COLO829 (cell line): ENCODE results near the gene GNB1.
"Not testable (repeated sequence)": the region's sequence is repeated elsewhere in the genome, so short reads cannot be mapped to it uniquely, and the experiment has no call there.

Experiments
- DNase-seq: peaks from one replicate; pipeline ENCODE4 v3.0.0; 2012; ENCODE audit warnings: low spot score

The GNB1 gene

GRCh38 chr1:1889847-1890505, 911 bp downstream of the GNB1 start:
- no peak for DNase-seq

- no peak for DNase-seq
Measured at GRCh38 chr1:1889090-1889750, 1.7 kb downstream of the GNB1 start.

- not testable (repeated sequence) for DNase-seq
Measured at GRCh38 chr1:1883890-1884289, 7.0 kb downstream of the GNB1 start.

GRCh38 chr1:1883092-1883873, 7.6 kb downstream of the GNB1 start:
- DNase-seq: no peak

GRCh38 chr1:1881727-1882126, 9.2 kb downstream of the GNB1 start:
- DNase-seq: no peak

DNA sequence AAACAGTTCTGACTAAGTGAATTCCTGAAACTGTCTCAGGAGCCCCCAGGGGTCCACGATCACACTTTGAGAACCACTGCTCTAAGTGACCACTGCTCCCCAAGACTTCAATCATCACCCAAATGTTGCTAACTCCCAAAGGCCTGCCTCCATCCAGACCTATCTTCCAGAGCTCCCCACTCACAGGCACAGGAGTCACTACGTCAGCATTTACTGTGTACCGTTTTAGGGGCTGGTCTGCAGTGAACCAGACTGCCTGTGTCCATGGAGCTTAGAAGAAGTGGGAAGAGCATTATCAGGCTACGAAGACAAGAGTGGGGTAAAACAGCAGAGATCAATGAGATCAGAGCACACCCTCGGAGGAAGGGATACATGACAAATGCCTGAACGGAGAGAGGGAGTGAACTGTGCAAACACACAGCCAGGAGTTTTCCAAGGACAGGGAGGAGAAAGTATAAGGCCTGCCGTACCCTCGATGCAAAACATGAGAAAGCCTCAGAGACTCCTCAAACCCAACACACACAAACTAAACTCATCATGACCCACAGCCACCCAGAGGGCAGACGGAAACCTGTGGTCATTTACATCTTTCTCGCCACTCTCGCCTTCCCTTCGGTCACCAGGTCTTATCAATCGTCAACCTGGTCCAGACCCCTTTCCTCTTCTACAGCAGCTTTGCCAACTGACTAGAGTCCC, 10.1 kb downstream of the GNB1 start:
- DNase-seq: no peak

GRCh38 chr1:1879942-1880341, 10.9 kb downstream of the GNB1 start:
- DNase-seq: no peak

GRCh38 chr1:1877865-1878436, 12.9 kb downstream of the GNB1 start:
- DNase-seq: no peak

DNA sequence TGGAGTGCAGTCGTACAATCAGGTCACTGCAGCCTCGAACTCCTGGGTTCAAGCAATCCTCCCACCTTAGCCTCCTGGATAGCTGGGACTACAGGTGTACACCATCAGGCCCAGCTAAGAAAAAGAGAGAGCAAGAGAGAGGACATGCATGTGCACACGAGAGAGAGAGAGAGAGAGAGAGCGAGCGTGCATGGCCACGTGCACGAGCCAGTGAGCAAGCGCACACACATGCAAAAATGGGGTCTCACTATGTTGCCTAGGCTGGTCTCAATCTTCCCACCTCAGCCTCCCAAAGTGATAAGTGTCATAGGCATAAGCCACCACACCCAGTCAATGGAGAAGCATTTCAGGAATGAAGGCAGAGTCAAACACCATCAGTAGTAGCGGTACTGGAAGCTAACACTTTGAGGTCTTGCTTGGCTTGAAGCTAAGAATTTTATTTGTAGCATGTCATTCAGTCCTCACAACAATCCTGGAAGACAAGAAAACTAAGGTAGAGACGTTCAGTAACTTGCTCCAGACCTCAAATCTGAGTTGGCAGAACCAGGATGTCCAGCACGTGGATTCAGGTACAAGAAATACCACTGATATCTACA, 14.5 kb downstream of the GNB1 start:
- DNase-seq: no peak

- no peak for DNase-seq
Measured at GRCh38 chr1:1875932-1876331, 15.0 kb downstream of the GNB1 start.

DNA sequence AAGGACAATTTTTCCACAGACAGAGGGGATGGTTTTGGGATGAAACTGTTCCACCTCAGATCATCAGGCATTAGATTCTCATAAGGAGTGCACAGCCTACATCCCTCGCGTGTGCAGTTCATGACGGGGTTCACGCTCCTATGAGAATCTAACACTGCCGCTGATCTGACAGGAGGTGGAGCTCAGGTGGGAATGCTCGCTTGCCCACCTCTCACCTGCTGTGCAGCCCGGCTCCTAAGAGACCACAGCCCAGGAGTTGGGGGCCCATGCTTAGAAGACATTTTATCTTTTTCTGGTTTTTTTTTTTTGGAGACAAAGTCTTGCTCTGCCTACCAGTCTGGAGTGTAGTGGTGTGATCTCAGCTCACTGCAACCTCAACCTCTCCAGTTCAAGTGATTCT, 16.0 kb downstream of the GNB1 start:
- no peak for DNase-seq

DNA sequence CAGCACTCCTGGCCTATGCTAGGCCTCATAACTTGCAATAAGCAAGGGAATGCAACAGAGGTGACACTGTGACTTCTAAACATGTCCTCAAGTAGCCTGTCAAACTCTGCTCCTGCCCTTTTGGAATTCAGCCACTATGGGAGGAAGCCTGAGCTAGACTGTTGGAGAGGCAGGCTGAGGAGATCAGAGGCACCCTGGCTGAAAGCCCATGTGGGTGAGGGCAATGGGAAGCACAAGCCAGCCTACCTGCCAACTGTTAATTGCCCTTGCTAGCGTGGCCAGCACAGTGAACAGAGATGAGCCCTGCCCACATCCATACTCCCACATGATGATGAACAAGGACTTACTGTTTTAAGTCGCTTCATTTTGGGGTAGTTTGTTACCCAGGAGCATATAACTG, 17.7 kb downstream of the GNB1 start:
- DNase-seq: peak; percentile 34

DNA sequence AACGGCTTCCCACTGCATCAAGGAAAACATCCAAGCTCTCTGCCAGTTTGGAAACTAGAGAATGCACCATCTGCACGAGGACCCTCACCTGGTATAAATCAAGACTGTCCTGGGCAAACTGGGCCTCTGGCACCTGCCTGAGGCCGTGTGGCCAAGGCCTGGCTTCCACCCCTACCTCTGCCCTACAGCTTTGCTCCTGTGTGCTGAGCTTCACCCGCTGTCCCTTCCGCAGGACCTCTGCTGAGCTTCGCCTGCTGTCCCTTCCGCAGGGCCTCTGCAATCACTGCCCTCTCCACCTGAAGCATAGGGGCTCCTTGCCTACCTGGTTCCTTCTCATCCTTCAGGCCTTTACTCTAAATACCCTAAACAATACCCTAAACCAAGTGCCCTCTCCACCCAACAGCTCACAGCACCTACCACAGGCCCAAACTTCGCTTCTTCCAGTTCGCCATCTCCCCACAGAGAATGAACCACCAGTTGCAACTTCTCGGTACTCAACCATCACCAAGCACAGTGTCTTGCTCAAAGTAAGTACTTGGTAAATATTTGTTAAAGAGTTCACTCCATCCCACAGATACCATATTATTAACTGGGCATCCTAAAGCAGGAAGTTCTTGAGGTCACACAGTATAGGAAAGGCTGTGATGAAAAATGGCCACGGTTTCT, 18.4 kb downstream of the GNB1 start:
- DNase-seq: no peak

- no peak for DNase-seq
Measured at GRCh38 chr1:1869469-1869868, 21.4 kb downstream of the GNB1 start.

DNA sequence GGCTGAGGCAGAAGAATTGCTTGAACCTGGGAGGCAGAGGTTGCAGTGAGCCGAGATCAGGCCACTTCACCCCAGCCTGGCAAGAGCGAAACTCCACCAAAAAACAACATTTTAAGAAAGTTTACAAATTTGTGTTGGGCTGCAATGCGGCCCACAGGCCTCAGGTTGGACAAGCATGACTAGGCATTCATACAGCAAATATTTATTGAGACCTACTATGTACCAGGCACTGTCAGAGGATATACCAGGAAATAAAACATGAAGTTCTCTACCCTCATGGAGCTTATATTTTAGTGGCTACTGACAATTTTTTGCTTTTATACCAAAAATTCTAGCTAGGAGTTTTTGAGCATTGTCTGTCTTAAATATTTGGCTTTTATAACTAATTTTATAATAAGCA, 23.7 kb downstream of the GNB1 start:
- no peak for DNase-seq

DNA sequence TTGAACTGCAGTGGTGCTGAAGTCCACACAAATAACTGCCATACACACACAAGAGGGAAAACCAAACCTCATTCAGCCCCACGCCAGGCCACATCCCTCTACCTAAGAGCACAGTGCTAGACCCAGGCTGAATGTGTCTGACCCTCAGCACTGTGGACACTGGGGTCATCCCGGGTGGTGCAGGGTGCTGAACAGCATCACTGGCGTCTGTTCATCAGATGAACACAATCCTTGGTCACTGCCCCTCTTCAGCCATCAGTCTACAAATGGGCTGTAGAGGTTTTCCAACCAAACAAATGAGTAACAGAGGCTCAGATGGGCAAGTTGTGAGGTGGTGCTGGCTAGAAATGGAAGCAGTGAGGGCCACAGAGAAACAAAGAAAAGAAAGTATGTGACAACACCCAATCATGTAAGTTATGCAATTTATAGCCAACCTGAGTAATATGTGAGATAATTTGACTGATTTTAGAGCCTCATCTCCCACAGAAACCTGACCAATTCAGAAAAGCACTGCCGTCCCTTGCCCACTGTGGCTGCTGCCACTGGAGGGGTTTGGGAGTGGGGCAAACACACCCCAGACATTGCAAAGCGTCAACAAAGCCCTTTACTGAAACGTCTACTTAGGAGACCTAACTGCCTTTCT, 27.9 kb downstream of the GNB1 start:
- DNase-seq: no peak

DNA sequence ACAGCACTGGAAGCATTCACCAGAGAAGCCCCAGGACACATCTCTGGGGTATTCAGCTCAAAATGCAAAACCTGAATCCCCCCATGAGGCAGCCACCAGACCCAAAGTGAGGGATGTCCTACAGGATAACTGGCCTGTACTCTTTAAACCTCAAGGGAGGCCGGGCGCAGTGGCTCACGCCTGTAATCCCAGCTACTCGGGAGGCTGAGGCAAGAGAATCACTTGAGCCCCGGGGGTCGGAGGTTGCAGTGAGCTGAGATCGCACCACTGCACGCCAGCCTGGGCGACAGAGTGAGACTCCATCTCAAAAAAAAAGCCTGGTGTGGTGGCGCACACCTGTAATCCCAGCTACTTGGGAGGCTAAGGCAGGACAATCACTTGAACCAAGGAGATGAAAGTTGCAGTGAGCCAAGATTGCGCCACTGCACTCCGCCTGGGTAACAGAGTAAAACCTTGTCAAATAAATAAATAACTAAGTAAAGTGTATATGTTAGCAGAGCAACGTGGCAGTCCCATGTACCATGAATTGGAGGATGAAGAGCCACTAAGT, 29.1 kb downstream of the GNB1 start:
- not testable (repeated sequence) for DNase-seq

GRCh38 chr1:1861339-1861730, 29.6 kb downstream of the GNB1 start:
- no peak for DNase-seq

DNA sequence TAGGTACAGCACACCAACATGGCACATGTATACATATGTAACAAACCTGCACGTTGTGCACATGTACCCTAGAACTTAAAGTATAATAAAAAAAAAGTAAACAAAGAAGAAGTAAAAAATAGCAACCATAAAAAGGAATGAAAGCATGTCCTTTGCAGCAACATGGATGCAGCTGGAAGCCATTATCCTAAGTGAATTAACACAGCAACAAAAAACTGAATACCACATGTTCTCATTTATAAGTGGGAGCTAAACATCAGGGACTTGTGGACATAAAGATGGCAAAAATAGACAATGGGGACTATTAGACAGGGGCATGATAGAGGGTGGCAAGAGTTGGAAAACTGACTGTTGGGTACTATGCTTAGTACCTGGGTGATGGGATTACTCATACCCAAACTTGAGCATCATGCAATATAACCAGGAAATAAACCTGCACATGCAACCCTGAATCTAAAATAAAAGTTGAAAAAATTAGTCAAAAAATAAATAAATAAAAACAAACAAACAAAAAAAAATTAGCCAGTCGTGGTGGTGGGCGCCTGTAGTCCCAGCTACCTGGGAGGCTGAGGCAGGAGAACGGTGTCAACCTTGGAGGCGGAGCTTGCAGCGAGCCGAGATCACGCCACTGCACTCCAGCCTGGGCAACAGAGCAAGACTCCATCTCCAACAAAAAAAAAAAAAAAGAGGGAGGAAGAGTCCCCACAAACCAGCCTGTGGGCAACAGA, 30.8 kb downstream of the GNB1 start:
- DNase-seq: not testable (repeated sequence)
